Cortex of kidney (tissue), 1 donor: ENCODE results near the gene LLGL2.
"Not testable (repeated sequence)": the region's sequence is repeated elsewhere in the genome, so short reads cannot be mapped to it uniquely, and the experiment has no call there.

Experiments used
- DNase-seq: peaks from one replicate; lab custom pipeline; 2025; lab: John Stamatoyannopoulos, UW

LLGL2 gene

GRCh38 chr17:75507733-75508719 is 17.5 kb upstream of the LLGL2 start:
- no peak for DNase-seq

GRCh38 chr17:75508931-75509361 is 16.6 kb upstream of the LLGL2 start:
- DNase-seq, result no peak

GRCh38 chr17:75509528-75510258 is 15.8 kb upstream of the LLGL2 start:
- DNase-seq, result no peak

- no peak for DNase-seq
These were observed 14.3 kb upstream of the LLGL2 start for GRCh38 chr17:75511270-75511609.

GRCh38 chr17:75511610-75512575 is 13.6 kb upstream of the LLGL2 start:
- no peak for DNase-seq

GRCh38 chr17:75512926-75513640 is 12.4 kb upstream of the LLGL2 start:
- no peak for DNase-seq

GRCh38 chr17:75513641-75514000 is 11.9 kb upstream of the LLGL2 start:
- DNase-seq, result no peak

- no peak for DNase-seq
These were observed 11.1 kb upstream of the LLGL2 start for GRCh38 chr17:75514299-75514918.

GRCh38 chr17:75514919-75515495 is 10.5 kb upstream of the LLGL2 start:
- no peak for DNase-seq

GRCh38 chr17:75515496-75516254 is 9.8 kb upstream of the LLGL2 start, which contains the start of gene CASKIN2:
Gene CASKIN2, minus strand, starts transcription at chr17:75515537. Its CDS starts 1,733 bp downstream, at chr17:75513804.
- DNase-seq, result no peak

- peak; percentile 53 for DNase-seq
These were observed 9.3 kb upstream of the LLGL2 start, which contains the start of gene TSEN54 for GRCh38 chr17:75516255-75516618. Gene TSEN54, plus strand, starts transcription at chr17:75516528. Its CDS starts 33 bp downstream, at chr17:75516561.

GRCh38 chr17:75516619-75517296 is 8.7 kb upstream of the LLGL2 start:
- DNase-seq, result no peak

GRCh38 chr17:75517297-75517865 is 8.1 kb upstream of the LLGL2 start:
- DNase-seq, result no peak

GRCh38 chr17:75518201-75518600 is 7.3 kb upstream of the LLGL2 start:
- no peak for DNase-seq

GRCh38 chr17:75518983-75519537 is 6.4 kb upstream of the LLGL2 start:
- no peak for DNase-seq

- not testable (repeated sequence) for DNase-seq
These were observed 5.1 kb upstream of the LLGL2 start for GRCh38 chr17:75520413-75520812.

- no peak for DNase-seq
These were observed 4.2 kb upstream of the LLGL2 start for GRCh38 chr17:75521290-75521689.
